Activated effector memory CD4-positive, alpha-beta T cell treated with anti-CD3 and anti-CD28 coated beads, Interleukin-2, amount 50 U/mL, for 16 hours (primary cell): ENCODE results near the gene TRIM15.
A peak's percentile ranks its signal among the peaks of the same experiment; 100 is the strongest.
"Not testable (repeated sequence)": the region's sequence is repeated elsewhere in the genome, so short reads cannot be mapped to it uniquely, and the experiment has no call there.

Experiments used
- DNase-seq: peaks from one replicate; pipeline ENCODE4 v3.0.0-alpha.2; 2020

The TRIM15 gene

DNA sequence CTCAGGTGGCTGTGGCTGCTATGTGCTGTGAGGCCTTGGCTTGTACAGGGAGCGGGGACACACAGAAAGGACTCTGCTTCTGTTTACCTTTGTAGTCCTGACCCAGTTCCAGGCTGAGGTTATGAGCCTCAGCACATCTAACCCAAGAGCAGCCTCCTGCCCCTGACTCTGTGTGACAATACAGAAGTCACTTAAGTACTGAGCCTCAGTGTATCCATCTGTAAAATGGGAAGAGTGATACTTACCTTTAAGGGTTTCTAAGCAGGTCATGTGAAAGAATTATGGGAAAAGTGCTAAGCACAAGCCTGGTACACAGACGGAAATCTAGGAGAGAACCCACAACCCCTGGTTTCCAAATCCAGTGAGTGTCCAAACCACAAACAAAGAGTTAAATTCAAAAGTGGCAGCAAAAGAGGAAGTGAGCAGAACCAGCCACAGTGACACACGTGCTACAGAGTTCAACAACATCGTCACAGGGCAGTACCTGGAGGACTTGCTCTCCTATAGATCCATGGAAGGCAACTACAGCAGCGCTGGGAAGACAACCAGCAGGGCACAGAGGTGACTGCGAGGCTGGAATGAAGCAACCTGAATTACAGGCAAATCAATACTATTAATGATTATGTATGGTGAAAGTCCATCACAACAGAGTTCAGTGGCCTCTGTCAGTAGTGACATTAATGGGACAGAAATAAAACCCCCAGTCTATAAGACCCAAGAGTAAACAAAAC, 37.4 kb downstream of the TRIM15 start:
- no peak for DNase-seq

DNA sequence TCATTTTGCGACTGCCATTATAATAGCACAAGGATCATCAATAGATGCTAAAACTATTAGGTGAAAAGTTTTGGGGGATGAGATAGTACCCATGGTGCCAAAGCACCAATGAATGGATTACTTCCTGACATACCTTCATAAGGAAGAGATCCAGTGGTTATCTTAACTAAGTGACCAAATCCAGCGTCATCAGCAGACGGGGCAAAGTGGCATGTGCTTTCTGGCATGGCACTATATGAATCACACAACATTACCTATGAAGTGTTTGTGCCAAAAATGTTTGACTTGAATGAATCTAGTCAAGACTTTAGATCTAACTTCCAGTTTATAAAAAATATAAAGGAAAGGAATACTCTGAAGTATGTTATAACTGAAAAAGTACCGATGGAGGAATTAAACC, 39.0 kb downstream of the TRIM15 start:
- DNase-seq = no peak

- DNase-seq = no peak
These were observed 40.8 kb downstream of the TRIM15 start for GRCh38 chr6:30204116-30204515.

DNA sequence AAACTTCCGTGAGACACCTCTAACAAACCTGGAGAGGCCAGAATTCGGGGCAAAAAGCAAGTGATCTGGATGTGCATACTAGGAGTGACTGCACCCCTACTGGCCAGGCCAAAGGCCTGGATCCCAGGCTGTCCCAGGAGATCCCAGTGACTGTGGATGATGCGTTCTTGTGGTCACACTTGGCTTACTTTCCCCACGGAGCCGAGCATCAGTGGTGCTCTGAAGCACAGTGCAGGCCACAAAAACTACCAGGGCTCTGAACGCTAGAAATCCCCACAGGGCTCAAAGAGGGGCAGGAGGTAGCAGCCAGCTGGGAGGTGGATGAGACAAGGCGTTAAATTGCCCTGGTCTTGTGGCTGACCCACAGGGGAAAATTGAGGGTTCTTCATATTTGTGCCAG, 42.8 kb downstream of the TRIM15 start:
- DNase-seq = no peak

- no peak for DNase-seq
These were observed 43.7 kb downstream of the TRIM15 start for GRCh38 chr6:30206799-30207618.

- DNase-seq = no peak
These were observed 44.4 kb downstream of the TRIM15 start for GRCh38 chr6:30207619-30208295.

GRCh38 chr6:30211306-30211705, 48.0 kb downstream of the TRIM15 start:
- no peak for DNase-seq

DNA sequence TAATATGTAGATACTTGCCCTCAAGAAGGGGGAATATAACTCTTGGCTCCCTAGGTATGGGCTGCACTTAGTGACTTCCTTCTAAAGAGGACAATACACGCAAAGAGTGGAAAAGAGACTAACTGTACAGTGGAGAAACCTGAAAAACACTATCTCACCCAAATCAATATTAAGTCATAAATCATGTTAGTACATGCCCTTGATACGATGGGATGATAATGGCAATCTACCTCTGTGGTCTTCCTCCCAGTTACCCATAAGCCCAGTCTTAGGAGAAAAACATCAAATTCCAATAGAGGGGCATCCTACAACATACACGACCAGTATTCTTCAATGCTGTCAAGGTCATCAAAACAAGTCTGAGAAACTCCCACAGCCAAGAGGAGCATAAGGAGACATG, 48.6 kb downstream of the TRIM15 start:
- no peak for DNase-seq

DNA sequence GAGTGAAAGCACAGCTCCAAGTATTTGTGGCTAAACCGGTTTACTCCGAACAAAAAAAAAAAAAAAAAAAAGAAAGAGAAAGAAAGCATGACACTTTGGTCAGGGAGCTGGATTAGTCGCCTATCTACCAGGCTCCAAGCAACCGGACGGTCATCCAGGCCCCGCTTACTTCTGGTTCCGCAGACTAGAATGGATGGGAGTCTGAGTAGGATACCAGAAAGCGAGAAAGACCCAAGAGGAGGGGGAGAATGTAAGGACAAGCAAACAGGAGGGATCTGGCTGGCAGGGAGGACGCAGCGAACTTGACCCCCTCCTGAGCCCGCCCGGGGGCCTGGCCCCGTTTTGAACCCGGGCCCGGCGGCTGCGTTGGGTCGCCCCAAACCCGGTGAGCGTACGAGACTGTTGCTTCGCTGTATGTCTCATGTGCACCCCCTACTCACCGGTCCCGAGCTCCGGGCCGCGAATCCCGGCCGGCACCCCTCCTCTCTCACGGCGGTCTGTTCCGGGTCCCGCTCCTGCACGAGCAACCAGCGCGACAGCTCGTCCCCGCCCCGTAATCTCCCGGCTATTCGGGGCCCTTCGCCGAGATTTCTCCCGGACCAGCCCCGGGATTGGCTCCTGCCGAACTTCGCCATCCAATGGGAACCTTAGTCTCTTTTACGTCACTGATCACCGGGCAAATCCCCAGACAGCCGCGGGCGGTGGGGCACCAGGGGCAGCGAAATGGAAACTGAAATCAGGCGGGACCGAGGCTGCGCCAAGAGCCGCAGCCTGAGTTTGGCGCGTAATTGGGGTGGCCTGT, 49.7 kb downstream of the TRIM15 start, which contains the start of gene TRIM26:
Gene TRIM26 (minus strand): TSS at position 542 of the 802 bp plus-strand sequence. CDS start 14,303 bp downstream, outside the sequence.
- peak; percentile 99 for DNase-seq

GRCh38 chr6:30213667-30213956, 50.3 kb downstream of the TRIM15 start:
- no peak for DNase-seq

DNA sequence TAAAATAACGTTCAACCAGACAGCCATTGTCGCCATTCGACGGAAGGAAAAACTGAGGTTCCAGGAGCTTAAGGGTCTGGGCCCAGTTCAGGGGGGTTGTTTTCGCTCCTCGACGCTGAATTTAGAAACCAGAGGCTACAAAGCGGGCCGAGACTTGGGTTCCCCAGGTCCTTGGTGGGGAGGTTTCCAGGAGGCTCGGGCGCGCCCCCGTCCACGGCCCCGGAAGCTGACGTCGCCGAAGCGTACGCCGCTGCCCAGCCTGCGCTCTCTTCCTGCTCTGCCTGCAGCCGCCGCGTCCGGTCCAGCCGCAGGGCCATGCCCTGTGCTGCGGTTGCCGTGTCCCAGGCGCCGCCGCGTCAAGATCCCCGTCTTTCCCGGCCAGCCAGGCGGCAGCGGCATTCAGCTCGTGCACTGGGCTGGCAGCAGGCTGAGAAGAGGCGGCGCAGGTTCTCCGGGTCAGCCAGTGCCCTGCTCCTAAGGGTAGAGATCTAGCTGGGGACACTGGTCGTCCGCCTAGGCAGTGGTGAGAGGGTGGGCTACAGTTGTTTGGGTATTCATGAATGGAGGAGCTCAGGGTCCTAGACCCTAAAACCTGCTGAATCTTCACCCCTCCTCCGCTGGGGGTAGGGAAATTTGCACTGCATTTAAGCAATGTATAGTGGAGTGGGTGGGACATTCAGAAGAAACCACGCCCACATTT, 50.8 kb downstream of the TRIM15 start:
- peak; percentile 92 for DNase-seq

GRCh38 chr6:30214657-30214982, 51.3 kb downstream of the TRIM15 start:
- no peak for DNase-seq

DNA sequence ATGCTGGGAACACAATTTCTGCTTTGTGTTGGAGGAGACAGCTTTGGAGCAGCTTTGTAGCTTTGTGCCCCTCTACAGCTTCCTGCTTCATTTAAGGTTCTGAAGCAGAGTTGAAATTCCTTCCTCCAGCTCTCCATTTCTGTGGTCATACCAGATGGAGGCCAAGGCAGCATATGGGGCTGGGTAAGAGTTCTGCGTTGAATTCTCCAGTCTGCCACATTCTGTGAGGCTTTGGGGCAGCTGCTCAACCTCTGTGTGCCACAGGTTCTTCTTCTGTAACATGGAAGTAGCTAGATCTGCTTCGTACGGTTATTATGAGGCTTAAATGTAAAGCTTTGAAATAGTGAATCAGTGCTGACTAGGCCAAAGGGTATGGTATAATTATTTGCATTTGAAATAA, 52.8 kb downstream of the TRIM15 start:
- DNase-seq = no peak

DNA sequence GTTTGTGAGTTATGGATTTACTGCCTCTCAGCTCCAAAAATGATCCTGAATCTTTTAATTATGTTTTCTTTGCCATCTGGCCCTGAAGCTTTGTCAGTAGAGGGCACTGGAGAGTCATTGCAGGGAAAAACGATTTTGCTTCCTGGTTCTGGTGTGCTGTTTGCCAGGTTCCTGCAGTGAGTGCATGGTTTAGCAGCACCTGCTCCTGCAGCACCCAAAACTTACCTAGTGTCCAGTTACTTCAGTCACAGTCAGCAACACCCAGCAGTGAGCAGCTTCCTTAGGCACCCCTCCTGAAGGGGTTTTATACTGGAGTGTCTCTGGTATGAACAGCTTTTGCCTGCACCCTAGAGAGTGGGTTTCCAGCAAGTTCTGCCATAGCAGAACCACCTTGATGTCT, 55.9 kb downstream of the TRIM15 start:
- peak; percentile 73 for DNase-seq

GRCh38 chr6:30221395-30221794, 58.0 kb downstream of the TRIM15 start:
- DNase-seq = not testable (repeated sequence)

DNA sequence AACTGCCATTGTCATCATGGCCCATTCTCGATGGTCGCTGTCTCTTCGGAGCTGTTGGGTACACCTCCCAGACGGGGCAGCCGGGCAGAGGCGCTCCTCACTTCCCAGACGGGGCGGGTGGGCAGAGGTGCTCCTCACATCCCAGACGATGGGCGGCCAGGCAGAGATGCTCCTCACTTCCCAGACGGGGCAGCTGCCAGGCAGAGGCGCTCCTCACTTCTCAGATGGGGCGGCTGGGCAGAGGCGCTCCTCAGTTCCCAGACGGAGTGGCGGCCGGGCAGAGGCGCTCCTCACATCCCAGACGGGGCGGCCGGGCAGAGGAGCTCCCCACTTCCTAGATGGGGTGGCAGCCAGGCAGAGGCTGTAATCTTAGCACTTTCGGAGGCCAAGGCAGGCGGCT, 58.6 kb downstream of the TRIM15 start:
- not testable (repeated sequence) for DNase-seq
